Activated CD4-positive, alpha-beta T cell treated with anti-CD3 and anti-CD28 coated beads, Interleukin-2, amount 50 U/mL, for 16 hours (primary cell): ENCODE data around the gene CCDC187.
"Not testable (repeated sequence)": the region's sequence is repeated elsewhere in the genome, so short reads cannot be mapped to it uniquely, and the experiment has no call there.

Experiments
- DNase-seq: peaks from one replicate; pipeline ENCODE4 v3.0.0-alpha.2; 2020

The CCDC187 gene

DNA sequence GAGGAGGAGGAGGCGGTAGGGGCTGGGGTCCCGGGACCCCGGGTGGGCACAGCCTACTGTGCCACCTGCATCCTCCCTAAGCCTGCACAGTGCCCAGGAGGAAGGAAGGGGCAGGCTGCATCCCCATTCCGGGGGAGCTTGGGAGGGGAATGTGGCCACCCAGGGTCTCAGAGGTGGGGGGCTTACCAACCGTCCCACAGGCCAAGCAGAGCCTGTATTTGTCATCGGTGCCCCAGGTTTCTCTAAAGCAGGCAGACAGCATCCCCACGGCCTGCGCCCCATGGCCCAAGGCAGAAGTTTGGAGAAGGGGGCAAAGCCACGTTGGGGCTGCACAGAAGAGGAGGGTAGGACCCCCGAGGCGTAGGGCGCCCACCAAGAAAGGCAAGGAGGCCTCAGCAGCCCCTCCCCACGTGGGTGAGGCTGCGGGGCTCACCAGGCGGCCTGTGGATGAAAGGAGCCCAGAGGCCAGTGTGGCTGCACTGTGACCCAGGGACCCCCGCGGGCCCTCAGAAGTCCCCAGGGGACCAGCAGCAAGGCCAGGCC, 22.9 kb upstream of the CCDC187 start:
- no peak for DNase-seq

DNA sequence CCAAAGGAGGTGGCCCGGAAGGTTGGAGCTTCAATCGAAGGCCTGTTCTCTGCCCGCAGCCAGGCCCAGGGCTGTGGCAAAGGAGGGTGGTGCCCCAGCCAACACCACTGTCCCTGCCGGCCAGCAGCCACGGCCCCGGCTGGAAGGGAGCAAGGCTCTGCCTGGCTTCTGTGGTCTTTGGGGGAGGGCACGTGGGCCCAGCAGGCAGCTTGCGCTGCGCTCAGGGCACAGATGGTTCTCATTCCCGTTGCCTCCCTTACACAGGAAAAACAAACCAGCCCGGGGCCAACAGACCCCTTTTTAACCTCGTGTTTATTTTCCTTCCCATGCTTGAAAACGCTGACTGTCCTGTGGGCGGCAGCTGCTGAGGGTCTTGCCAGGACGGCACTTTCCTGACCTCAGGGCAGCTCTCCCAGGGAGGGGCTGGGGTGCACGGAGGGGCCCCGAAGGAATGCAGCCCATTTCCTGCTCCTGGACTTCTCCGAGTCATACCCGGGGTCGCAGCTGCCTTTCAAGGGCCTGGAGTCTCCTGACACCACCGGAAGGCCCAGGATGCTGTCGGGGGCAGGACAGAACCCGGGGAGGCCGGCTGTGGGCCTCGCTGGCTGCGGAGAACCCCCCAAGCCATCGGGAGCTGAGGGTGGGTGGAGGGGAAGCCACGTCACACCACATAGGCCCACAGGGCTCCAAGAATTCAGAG, 22.3 kb upstream of the CCDC187 start:
- no peak for DNase-seq

DNA sequence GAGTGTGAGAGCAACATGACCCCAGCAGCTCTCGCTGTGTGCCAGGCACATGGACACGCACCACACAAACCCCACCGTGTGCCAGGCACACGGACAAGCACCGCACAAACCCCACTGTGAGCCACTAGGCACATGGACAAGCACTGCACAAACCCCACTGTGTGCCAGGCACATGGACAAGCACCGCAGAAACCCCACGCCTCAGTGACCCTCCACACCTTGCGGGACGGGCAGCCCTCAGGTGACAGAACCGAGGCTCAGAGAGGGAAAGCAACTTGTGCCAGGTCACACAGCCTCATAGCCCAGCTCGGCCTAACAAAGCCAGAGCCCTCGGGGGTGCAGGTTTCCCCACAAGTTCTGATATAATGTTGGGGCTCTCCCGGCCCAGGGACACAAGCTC, 21.5 kb upstream of the CCDC187 start:
- no peak for DNase-seq

DNA sequence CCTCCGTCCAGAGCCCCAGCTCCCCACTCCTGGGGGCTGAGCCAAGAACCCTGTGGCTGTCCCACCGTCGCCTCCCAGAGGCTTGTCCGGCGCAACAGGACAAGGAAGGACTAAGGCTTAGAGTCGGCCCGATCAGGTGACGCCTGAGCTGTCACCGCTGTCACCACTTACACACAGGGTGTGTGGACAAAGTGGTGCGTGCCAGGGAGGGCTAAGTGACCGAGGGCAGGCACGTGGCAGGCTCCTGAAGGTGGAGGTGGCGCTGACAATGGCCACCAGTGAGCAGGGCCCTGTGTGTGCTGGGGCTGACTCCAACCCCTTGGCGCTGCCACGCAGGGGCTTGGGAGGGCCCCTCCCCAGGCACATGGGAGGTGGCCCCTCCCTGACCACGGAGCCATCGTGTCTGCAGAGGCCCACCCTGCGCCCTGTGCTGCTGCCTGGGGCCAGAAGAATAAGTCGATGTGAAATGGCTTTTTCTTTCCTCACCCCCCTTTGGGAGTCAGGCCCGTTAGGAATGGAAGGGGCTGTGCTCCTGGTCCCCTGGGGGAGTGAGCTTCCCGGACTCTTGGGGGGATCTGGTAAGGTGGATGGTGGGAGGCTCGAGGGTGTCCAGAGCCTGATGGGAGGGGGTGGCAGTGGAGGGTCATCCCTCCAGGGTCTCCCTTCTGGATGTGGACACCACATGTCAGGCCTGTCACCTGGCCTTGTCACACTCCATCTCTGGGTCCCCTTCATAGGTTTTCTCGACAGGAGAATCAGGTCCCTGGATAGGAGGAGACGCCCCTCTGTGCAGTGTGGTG, 20.8 kb upstream of the CCDC187 start:
- DNase-seq, result no peak

DNA sequence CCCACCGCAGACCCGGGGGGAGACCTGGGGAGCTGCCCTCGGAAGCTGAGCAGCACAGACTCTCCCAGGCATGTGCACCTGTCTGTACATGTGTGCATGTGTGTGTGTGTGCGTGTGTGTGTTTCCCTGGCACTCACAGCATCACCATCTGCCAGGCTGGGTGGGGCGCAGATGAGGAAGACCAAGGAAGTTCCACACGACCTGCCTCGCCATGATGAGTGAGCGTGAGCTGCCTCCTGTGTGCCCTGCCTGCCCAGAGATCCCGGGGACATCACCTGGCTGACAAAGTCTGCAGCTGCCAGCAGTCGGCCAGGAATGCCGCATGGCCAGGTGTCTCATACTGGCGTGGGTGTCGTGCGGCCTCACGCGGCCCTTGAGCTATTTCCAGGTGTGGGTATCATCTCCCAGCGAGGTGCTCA, 19.5 kb upstream of the CCDC187 start:
- no peak for DNase-seq

DNA sequence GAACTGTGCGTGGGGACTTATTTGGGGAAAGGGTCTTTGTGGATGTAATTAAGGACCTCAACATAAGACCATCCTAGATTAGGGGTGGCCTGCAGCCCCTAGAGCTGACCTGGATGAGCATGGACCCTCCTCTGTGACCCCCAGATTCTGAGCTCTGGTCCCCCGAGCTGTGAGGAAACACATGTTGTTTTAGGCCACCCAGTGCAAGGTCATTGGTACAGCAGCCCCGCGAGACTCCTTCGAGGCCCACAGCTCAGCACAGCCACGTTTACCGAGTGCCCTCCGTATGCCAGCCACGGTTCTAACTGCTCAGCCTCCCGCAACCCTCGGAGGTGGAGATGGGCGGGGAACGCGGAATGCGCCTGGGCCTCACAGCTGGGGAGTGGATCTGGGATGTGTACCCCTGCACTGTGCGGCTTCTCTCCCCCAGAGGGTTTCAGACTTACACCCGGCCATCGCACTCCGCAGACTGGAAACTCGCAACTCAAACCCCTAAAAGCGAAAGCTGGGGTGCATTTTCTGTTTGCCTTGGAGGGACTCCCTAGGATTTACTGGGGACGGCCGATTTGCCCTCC, 18.9 kb upstream of the CCDC187 start:
- DNase-seq, result no peak

DNA sequence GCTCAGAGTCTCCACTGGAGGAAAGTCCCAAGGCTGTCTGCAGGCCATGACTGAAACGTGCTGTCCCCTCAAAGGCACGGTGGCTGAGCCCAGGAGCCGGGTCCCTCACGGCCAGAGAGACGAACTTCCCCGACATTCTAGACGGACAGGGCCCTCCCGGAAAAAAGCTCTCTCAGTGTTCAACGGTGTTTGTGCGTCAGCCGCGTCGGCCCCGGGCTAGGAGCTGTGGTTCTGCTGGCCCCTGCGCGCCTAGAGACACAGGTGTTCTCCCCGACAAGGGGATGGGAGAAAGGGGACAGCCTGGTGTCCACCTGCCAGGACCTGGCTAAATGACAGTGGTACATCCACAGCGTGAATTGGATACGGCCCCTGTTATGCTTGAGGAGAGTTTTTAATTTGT, 17.7 kb upstream of the CCDC187 start:
- DNase-seq, result no peak

DNA sequence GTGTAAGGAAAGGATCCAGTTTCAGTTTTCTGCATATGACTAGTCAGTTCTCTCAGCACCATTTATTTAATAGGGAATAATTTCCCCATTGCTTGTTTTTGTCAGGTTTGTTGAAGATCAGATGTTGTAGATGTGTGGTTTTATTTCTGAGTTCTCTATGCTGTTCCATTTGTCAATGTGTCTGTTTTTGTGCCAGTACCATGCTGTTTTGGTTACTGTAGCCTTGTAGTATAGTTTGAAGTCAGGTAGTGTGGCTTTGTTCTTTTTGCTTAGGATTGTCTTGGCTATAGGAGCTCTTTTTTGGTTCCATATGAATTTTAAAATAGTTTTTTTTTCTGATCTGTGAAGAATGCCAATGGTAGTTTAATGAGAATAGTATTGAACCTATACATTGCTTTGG, 17.1 kb upstream of the CCDC187 start:
- not testable (repeated sequence) for DNase-seq

DNA sequence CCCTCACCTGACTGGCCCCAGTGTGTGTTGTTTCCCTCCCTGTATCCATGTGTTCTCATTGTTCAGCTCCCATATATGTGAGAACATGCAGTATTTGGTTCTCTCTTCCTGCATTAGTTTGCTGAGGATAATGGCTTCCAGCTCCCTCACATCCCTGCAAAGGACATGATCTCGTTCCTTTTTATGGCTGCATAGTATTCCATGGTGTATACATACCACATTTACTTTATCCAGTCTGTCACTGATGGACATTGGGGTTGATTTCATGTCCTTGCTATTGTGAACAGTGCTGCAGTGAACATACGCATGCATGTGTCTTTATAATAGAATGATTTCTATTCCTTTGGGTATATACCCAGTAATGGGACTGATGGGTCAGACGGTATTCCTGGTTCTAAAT, 16.1 kb upstream of the CCDC187 start:
- not testable (repeated sequence) for DNase-seq

DNA sequence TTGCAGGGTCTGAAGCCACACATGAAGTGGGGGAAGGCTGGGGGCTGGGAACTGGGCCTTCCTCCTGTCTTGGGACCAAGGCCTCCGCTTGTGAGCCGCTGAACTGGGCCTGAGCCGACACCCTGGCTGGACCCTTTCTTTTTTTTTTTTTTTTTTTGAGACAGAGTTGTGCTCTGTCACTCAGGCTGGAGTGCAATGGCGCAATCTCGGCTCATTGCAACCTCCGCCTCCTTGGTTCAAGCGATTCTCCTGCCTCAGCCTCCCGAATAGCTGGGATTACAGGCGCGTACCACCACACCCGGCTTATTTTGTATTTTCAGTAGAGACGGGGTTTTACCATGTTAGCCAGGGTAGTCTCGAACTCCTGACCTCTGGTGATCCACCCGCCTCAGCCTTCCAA, 15.3 kb upstream of the CCDC187 start:
- not testable (repeated sequence) for DNase-seq

DNA sequence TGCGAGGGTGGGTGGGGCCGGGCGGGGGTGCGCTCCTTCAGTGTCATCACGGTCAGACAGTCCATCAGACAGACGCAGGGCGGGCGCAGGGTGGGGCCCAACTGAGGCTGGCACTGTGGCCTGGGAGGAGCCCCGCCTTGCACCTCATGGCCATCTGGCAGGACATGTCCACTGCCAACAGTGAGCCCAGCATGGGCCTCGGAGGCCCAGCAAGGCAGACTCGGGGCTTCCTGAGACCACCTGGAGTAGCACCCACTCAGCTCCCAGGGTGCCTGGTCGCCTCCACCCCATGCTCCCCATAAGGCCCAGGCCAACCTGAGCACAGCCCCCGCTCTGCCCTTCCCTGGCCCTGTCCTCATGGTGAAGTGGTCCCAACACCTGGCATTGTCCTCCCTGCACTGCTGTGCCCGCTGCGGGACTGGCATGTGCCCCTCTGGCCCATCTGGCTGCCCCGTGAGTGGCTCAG, 14.9 kb upstream of the CCDC187 start:
- no peak for DNase-seq

DNA sequence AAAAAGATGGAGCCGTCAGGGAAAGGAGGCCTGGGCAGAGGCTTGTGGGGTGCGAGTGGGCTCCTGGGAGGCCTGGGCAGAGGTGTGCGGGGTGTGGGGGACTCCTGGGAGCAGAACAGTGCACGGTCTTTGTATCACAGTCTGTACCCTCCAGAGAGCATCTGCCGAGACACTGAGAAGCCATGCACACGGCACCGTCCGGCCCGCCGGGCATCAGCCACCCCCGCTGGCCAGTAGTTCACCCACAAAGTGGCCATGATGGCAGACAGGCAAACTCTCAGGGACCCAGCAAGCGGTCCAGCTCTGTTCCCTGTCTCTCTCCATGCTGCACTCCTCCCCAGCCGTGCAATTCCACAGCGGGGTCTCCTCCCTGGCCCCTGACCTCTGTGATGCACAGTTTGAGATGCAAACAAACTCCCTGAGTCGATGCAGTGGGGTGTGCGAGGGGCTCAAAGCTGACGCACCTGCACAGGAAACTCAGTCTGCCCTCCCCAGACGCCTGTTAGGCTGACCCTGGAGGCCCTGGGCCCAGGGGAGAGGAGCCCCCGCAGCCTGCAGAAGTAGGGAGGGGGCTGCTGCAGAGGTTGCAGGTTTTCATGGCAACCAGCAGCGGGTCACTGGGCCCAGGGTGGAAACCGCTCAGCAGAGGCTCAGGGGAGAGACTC, 14.3 kb upstream of the CCDC187 start:
- DNase-seq, result no peak

DNA sequence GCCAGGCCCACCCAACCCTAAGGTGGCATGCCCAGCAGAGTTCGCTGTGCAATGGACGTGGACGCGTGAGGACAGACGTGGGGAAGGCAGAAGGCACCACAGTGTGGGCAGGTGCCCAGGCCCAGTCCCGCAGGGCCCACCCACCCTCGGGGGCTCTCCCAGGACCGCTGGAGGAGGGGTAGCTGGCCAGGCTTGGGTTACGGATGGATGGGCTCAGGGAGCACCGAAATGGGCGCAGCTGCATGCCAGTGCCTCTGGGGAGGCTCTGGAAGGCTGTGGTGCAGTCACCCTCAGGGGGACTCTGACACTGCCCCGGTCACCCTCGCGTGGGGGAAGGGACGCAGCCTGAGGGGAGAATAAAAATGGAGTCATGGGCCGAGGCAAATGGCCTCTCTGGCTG, 13.8 kb upstream of the CCDC187 start:
- no peak for DNase-seq

DNA sequence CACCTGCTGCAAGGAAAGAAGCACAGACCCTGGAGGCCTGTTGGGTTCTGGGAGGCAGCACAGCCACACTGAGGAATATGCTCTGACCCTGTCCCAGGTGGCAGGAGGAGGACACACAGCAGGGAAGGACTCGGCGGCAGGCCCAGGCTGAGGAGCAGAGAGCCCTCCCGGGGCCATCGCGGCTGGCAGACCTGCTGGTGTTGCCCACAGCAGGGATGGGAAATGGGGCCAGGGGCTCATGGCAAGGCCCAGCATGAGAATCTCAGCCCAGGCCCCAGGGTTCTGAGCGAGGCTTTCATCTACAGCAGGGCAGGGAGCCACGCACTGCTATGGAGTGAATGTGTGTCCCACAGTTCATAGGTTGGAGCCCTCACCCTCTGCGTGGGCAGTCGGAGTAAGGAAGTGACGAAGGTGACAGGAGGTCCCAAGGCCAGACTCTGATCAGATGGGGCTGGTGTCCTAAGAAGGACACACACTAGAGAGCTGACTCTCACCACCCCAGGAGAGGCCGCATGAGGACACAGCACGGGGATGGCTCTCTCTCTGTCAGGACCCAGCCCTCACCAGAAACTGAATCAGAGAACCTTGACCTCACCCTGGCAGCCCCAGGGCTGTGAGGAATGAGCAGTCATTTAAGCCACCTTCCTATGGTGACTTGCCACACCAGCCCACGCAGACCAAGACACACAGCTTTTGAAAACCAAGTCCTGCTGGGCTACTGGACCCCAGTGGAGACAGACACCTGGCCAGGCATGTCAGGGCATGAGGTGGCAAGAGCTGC, 13.2 kb upstream of the CCDC187 start:
- DNase-seq, result no peak

DNA sequence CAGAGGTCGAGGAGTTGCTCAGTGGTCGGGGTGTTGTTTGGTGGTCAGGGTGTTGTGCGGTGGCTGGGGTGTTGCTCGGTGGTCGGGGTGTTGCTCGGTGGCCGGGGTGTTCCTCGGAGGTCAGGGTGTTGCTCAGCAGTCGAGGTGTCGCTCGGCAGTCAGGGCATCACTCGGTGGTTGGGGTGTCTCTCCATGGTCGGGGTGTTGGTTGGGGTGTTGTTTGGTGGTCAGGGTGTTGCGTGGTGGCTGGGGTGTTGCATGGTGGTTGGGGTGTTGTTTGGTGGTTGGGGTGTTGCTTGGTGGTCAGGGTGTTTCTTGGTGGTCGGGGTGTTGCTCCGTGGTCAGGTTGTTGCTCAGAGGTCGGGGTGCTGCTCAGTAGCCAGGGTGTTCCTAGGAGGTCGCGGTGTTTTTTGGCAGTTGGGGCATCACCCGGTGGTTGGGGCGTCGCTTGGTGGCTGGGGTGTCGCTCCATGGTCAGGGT, 12.4 kb upstream of the CCDC187 start:
- no peak for DNase-seq

DNA sequence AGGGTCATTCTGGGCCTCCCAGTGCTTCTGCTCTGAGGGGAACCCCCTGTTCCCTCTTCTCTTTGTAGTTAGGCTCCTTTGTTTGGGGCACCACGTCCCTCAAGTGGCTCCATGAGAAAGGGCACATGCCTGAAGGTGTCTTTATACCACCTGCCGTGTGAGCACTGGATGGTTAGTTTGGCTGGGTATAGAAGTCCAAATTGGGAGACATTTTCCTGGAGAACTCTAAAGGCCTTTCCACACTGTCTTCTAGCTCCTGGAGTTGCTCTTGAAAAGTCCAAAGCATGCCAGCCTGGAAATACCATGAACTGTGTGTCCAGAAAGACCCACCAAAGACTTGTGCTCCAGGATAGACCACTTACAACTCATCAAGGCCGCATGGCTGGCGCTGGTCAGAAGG, 11.1 kb upstream of the CCDC187 start:
- no peak for DNase-seq

DNA sequence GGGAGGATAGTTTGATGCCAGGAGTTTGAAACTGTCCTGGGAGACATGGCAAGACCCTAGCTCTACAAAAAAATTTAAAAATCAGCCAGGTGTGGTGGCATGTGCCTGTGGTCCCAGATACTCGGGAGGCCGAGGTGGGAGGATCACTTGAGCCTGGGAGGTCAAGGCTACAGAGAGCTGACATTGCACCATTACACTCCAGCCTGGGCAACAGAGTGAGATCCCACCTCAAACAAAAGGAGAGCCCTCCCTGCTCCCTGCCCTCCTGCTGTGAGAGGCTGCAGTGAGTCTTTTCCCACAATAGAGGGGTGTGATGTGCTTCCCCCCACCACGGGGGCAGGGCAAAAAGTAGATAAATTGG, 10.1 kb upstream of the CCDC187 start:
- no peak for DNase-seq

DNA sequence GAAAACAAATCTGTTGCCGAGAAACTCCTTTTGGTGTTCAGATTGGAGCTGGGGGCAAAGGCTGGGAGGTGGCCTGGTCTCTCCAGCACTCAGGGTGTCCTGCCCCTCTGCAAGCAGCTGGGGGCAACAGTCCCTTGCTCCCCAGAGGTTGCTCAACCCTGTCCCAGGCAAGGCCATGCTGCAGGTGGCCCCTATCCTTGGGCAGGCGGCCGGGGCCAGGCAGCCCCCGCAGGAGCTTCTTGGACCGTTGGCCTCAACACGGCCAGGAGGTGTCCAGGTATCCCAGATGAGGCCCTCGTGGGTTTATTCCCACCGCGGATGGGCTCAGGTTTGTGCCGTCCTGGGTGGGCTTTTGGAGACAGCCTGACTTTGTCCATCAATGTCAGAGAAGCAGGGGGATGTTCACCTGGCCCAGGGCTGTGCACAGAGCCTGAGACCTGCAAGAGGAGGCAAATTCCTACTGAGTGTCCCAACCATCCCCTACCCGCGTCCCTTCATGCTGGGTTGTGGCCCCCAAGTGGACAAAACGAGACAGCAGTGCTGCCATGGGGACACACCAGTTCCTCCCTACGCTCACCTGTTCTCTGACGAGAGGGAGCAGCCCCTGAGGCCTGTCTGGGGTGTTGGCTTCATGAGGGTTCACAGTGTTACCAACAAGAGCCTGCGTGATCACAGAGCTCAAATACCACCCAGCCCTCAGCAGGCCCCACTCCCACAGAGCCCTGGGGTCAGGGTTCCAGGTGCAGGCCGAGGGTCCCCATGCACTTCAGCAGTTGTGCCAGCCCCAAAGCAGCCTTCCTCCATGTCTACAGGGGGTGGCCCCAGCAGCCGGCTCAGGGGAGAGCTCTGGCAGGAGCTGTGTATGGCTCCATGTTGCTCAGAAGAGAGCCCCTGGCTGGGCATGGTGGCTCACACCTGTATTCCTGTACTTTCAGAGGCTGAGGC, 9.5 kb upstream of the CCDC187 start:
- DNase-seq, result no peak

DNA sequence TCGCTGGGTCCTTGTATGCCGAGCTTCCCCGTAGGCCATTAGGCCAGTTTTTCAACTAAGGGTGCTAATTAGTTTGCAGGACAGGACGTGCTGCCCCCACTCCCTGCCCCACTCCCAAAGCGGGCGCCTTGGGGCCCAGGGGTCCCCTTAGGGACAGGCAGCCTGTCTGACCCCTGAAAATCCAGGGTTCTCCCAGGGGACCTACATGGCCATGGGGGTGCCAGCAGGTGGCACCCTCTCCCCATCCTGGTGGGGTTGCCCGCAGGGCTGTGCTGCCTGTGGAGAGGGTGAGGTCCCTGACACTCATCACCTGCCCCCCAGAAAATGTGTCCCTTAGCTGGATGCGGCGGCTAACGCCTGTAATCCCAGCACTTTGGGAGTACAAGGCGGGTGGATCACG, 8.5 kb upstream of the CCDC187 start:
- DNase-seq, result peak; percentile 35

DNA sequence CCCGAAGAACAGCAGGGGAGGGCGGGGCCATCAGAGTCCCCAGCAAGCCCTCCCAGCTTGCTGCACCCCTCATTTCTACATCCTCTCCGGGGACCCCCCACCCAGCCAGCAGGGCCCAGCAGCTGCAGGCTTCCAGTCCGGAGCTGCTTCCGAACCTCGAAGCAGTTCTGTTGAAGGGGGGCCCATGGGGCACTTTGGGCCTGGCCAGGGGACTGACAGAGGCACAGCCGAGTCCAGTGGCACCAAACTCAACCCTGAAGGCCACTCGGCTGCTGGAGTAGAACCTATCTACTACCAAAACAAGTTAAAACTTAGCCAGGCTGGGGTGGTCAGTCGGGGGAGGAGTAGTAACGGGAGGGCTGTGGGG, 8.1 kb upstream of the CCDC187 start:
- no peak for DNase-seq
